ENCODE results near the gene ID3.

Gene ID3

DNA sequence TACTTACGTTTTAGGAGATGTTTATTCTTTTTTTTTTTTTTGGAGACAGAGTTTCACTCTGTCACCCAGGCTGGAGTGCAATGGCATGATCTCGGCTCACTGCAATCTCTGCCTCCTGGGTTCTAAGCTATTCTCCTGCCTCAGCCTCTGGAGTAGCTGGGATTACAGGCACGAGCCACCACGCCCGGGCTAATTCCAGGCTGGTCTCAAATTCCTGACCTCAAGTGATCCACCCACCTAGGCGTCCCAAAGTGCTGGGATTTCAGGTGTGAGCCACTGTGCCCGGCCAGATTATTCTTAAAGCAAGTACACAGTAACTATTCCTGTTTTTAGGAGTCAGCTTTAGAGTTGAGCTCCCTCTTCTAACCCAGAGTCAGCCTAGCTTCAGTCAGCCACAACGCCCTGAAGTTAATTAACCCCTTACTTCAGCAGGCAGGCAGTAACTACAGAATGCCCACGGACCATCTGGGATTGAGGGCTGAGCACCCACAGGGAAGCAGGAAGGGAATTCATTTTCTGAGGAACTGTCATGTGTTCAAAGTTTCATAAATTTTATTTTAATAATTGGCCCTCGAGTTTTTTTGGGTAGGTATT, 5.3 kb upstream of the ID3 start:
- no peak for DNase-seq

DNA sequence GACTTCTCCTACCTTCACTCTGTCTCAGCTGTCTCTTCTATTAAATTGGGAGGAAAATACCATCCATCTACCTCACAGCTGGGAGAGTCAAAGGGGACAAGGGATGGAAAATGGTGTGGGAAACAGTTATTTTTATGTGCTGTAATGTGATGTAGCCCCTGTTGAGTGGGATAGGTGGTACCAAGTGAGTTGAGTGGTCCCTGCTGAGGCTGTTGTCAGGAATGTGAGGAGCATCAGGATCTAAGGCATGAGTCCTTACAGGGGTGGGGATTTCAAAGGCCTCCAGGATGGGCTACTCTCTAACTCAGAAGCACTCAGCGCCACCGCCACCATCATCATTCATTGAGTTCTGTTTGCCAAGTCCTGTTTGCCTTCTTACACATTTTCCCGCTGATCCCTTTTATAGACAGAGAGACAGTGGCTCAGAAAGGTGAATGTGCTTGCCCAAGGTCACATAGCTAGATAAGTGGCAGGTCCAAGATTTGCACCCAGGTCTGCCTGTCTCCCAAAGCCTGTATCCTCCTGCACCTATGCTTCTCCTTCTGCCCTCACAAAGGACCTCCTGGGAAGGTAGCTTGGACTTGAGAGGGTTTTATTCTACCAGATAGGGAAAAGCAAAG, 4.6 kb upstream of the ID3 start:
- DNase-seq, result no peak

DNA sequence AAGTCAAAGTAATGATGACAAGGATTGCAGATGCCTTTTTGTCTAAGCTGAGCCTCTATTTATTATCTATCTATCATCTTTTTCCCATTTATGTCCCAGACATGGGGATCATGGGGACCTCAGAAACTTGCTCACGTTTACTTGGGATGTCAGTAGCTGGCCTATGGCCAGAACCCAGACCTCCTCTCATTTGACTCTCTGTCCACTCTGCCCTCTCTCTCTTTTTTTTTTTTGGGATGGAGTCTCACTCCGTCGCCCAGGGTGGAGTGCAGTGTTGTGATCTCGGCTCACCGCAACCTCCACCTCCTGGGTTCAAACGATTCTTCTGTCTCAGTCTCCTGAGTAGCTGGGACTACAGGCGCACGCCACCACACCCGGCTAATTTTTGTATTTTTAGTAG, 3.7 kb upstream of the ID3 start:
- no peak for DNase-seq

DNA sequence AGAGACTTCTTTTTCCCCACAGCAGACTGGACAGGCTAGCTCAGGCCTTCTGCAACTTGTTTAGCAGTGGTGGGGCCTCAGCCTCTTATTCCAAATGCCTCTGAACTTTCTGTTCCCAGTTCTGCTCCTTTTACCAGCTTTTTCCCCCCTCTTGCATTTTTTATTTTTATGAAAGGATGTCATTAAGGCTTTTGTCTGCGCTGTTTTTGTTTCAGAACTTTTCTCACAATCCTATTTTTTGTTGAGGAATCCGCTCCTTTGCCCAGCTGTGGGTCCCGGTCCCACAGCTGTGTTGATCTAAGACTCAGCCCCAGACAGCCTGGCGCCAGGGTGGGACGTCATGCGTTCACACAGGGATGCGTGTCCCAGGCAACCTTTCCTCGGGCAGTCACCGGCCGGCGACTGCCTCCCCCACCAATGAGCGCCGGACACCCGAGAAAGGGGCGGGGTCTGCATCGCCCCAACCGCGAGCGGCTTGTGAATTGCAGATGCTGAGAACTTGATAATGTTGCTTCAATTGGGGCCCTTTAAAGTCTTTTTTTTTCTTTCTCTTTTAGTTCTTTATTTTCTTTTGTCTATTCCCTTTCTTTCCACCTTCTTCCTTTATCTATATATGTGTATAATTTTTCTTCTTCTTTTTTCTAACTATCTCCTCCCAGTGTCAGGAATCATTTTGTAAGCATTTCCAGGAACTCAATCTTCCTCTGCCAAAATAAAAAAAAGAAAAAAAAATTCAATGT, 3.0 kb upstream of the ID3 start:
- peak; percentile 67 for DNase-seq

DNA sequence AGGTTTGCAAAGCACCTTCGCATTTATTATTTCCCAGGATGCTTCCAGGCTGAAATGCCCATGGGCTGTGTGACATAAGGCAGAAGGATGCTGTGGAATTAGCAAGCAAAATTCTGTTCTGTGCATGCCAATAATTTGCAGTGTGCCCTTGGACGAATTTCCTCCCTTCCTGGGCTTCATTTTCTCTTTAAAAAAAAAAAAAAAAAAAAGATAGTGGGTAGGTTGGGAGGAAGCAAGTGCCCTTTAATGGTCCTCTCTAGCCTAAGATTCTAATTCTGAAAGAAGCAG, 2.5 kb upstream of the ID3 start:
- no peak for DNase-seq

DNA sequence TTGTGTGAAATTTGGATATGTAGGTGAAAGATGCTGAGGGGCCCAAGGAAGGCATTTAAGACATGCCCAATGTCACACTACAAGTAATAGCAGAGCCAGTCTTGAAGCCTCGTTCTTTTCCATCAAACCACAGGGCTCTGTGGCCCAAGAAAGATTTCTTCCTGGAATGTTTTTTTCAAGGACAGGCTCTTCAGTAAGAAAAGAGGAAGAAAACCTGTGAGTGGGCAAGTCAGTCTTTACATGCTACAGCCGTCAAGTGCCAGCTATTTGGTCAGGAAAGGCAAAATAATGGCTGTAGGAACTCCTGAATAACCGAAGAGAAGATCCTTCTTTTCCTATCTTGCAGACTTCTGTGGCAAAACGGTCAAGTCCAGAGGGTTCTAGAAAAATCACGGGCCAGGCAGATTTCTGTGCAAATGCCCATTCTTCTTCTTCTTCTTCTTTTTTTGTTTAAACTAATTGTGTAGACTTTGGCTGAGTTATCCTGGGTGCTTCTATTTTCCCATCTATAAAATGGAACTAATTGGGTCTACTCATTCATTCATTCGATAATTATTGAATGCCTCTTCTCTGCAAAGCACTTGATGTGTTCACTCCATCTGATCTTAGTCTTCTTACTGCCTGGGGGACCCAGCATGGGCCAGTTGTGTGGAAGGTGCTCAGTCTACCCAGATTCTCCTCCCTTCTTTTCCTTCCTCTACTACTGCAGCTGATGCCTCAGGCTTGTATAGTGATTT, 1.9 kb upstream of the ID3 start:
- no peak for DNase-seq

DNA sequence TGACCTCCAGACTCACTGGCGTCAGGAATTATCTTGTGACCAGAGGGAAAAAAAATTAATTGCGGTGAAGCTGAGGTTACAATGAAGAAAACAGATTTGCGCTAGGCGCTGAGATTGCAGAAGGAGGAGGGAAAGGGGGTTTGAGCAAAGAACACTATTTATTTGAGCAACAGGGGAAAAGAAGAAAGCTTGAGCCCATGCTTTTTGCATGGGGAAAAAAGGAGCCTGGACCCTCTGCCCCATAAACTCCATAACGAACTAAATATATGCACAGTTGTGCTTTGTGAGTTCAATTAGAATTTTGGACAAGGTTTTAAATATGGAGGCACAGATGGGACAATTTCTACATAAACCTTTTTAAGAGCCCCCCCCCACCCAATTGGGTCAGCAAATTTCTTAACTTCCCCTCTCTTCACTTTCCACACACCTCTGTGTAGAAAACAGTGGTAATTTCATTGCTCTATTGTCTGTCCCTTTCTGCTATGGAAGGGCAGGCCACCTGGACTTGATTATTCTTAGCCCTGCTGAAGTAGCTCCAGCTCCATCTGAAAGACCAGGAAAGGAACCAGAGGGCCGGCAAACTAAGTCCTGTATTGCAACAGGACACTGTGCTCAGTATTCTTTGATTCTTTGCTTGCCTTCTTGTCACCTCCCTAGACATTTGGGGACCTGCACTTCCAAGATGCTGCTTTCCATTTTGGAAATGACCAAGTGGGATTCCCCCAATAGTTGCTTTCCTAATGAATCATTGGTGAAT, 862 bp upstream of the ID3 start:
- no peak for DNase-seq

DNA sequence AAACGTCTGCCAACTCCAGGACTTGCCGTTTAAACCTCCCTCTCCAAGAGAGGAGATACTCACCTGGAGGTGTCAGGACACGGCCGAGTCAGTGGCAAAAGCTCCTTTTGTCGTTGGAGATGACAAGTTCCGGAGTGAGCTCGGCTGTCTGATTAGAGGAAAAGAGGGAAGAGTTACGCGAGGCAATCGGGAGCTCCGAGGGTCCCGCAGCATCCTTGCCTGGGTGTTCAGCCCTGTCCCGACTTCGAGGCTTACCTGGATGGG, 497 bp downstream of the ID3 start:
- no peak for DNase-seq

DNA sequence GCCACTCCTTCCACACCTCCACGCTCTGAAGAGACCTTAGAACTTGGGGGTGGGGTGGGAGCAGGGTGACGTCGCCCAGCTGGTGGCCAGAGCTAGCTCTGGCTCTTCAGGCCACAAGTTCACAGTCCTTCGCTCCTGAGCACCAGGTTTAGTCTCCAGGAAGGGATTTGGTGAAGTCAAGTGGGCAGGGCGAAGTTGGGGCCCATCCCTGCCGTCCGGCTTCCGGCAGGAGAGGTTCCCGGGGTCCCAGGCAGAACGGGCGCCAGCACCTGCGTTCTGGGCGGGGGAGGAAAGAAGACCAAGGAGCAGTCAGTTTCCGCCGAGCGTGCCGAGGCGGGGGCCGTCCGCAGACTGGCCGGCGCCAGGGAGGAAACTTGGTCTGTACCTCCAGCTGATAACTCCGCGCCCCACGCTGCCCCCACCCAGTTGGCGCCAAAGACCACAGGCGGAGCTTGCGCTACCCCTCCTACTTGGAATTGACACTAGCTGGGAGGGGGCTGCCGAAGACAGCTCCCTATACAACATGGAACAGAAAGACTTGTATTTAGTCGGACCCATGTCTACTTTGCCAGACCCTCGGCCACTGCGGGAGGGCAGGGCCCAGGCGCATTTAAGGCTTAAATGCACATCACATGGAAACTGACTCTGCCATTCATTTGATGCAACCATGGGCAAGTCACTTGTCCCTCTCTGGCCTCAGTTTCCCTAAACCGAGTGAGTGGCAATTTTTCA, 995 bp downstream of the ID3 start:
- peak; percentile 60 for DNase-seq

DNA sequence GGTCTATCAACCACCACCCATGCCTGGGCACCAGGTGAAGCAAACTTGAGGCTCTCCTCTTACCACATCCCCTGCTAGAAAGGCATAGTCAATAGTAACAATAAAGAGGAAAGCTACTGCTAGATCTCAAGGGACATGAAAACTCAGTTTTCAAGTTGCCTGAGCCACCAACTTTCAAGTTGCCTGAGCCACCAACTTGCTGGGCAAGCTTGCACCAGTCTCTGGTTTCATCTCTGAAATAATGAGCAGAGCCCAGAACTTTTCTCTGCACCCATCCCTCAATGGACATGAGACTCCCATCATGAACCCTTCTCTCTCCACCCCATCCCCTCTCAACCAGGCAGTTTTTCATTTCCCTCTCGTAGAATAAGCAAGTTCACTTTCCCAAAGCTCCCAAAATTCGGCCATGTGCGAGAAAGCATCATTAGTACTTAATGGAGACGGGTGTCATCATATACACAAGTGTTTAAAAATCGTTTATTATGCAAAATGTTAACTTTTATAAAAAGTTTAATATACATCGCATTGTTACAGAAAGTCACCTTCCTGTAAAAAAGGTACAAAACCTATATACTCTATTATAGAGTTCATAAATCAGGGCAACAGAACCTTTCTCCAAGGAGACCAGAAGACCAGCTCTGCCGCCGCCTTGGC, 1.7 kb downstream of the ID3 start:
- DNase-seq, result peak; percentile 37

DNA sequence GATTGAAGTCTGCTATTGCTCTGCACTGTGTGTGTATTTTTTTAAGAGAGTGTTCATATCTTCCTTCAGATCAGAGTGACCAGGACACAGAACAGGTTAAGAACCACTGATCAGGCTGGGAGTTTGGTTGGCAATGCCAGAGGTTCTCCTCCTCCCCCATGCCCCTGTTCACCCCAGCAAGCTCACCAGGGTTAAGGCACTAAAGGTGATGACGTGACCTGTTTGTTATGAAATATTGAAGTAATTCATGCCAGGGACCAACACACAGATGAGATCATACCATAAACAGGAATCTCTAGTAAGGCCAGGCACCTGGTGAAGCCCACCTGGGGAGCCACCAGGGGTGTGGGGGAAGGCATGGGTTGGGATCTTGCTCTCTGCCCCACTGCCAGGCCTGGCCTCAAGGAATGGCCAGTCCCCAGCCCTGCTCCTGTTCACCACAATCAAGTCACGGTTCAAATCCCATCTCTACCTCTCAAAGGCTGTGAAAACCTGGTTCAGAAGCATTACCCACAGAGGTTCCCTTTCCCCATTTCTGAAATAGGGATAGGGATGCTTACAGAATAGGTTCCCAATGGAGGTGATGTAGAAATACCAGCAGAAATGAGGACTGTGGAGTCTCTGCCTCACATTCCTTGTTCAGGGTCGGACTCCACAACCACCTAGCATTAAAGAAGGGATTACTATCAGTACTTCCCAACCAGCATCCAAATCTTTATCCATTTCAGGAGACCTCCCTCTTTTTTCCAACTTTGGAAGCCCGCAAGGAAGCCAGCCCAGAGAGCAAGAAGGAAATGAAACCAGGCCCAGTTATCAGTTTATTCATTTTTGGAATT, 2.4 kb downstream of the ID3 start:
- peak; percentile 37 for DNase-seq

DNA sequence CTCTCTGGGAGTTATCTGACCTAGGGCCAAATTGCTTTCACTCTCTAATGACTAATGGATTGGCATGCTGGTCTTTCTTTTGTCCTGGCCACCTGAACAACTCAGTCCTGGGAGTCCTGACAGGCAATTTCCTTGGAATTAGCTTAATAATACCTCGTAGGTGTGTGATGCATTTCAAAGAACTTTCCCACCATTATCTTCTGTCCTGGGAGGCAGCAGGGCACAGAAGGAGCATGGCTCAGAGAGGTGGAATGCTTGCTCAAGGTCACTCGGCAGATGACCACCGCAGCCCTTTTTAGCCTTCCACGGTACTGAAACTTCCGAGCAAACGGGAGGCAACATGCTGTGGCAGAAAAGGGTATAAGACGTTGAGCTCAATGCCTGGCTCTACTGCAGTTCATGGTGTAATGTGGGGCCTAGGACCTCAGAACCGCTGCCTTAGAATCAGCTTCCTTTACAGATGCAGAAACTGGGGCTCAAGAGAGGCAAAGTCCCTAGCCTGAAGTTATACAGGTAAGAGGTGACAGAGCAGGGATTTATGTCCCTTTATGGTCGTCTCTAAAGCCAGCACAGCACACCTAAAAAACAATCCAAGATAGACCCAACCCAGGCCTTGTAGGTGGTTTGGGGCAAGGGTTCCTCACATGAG, 3.2 kb downstream of the ID3 start:
- peak; percentile 46 for DNase-seq

DNA sequence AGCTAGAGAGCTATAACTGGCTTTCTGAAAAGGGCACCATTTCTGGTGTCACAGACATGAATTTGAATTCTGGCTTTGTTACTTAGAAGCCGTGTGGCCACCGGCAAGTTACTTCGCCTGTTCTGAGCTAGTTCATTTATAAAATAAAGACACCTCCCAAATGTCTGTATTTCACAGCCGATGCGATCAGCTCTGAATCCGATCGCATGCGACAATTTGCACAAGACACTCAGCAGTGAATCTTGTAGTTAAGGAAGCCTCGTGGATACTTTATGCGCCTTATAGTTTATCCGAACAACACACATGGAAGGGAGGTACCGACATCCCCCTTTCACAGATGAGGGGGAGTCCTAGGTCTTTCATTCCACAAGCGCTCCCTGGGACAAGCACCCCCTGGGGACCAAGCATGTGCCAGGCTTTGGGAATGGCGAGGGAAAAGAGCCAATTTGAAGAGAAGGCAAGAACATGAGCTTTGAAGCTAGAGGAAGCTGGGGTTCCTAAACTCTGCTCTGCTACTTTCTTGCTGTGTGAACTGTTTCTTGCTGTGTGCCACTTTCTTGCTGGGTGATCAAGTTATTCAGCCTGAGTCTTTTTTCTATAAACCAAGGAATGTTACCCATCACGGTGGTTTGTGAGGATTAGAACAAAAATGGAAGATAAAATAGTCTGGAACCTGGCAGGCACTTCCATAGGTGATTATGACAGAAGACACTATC, 3.9 kb downstream of the ID3 start:
- peak; percentile 41 for DNase-seq

DNA sequence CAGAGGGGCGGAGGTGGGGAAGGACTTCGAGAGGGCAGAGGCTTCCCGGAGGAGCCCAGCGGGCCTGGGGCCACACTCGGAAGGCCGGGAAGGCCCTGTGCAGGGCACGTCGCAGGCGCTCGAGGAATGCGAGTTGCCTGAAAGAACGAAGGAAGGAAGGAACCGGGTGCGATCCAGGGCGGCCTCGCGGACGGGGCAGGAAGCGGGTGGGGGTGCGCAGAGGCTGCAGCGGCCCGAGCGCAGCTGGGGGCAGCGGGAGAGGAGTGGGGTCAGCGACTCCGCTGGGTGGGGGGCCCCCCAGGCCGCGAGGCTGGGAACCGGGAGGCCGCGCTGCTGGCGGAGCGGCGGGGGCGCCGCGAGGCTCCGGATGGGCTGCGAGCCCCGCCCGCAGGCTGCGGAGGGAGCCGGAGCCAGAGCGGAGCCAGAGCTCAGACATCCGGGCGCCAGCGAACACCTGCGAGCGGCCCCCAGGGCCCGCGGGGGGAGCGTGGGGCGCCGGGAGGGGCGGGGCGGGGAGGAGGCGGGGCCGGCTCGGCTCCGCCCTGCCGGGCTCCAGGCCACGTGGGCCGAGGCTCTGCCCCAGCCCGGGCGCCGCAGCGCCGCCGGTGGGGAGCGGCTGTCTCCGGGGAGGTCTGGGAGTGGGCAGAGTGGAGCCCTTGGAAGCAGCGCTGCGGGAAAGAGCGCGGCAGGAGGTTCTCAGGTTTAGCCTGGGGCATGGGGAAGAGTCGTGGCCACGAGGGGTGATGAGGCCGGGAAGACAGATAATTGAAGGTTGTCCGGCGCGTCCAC, 4.6 kb downstream of the ID3 start:
- DNase-seq, result peak; percentile 91

DNA sequence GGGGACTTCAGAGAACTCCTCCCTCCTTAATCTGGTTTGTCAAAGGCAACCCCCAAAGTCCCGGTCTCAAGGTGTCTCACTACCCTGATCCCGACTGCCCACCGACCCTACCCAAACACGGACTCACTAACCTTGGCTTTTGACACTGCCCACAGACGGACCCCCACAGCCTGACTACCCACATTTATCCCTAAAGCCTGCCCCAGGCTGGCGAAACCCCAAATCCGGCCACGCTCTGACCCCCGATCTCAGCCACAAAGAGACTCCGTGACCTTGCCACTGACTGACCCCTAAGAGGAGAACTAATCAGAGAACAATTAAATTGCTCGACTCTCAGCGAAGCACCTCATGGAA, 5.2 kb downstream of the ID3 start:
- no peak for DNase-seq

DNA sequence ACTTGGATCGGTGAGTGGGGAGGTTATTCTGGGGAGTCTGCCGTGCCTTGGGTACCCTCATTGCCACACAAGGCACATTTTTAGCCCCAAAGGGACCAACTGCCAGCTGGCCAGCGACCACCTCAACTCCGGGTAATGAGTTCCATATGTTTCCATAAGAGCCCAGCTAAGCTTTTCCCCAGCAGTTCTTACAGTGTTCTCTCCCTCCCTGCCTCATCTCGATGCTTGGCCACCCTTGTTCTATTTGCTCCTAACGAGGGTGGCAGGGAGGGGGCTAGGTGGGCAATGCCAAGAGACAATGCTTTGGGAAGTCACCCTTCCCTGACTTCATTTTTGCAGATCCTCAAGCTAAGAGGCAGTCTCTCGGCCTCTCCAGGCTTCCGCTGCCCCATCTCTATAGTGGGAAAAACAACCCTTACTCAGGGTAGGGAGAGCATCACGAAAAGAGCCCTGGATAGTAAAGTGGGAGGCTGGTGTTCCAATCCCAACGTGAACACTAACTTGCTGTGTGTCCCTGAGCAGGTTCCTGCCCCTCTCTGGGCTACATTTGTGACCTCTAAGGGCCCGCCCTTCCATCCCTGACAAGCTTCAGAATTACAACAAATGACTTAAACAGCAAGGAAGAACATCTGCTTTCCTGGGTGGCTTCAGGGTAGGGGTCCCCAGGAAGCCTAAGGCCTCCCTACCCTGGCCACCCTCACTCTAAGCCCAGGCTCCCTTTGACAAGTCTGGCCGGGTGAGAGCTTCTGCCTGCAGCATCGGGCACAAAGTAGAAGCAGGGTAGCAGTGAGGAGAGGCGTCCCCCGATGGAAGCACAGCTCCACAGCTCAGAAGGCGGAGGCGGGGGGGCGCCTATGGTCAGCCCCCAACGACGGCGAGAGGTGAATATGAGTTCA, 5.8 kb downstream of the ID3 start:
- peak; percentile 31 for DNase-seq

DNA sequence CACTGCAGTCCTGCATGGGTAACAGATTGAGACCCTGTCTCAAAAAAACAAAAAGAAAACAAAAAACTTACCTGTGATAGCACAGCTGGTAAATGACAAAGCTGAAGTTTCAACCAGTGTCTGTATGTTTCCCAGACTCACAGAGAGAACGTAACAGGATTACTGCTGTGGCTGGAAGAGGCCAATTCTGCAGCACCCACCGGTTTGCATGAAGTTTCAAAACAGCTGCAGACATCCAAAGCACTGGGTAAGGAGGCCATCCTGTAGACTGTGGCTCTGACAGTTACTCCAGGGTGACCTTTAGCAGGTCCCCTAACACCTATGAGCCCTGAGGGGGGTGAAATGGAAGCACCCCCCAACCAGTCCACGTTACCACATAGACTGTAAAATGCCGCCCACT, 7.5 kb downstream of the ID3 start:
- peak; percentile 6 for DNase-seq

DNA sequence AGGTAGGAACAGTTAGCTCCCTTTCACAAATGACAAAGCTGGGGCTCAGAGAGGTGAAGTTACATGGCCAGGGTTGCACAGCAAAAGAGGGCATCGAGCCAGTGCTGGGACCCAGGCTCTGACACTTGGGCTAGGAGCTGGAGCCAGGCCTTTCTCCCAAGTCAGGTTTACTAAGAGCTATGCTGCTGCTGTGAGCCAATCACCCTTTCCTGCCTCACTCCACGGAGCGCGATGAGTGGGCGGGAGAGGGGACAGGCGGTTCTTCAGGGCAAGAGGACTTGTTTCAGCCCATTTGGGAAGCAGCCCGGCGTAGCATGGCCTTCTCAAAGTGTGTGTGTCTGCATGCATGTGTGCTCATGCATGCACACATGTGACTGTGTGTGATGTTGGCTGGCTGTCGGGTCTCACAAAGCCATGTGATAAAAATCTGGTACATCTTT, 10.6 kb downstream of the ID3 start:
- DNase-seq, result peak; percentile 4
